GM19035 (cell line): ENCODE results near the gene NDFIP1.

ENCODE experiments used
- ATAC-seq: cut with Tn5 transposase; IDR thresholded peaks from one replicate; pipeline ENCODE4 v1.9.1; 2021; ENCODE audit not compliant: unreplicated experiment

NDFIP1 gene

GRCh38 chr5:142091012-142091411, 17.6 kb upstream of the NDFIP1 start:
- ATAC-seq = no peak

- ATAC-seq = no peak
Observed at GRCh38 chr5:142091922-142092321, 16.7 kb upstream of the NDFIP1 start.

DNA sequence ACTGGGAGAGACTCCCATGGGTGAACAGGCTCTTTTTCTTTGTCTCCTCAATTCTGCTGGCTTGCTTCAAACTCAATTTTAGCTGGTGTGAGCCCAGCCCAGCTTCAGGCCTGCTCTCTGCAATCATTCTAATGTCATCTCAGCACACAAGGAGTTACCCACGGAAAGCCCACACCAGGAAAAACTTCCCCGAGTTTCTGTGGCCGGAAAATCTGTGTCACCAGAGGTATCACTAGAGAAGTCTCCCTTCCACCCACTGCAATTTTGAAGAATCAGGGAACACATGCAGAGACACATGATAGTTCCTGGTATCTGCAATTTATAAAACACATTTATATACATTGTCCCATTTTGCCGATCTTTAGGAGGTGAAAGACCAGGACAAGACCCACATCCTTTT, 13.5 kb upstream of the NDFIP1 start:
- no peak for ATAC-seq

DNA sequence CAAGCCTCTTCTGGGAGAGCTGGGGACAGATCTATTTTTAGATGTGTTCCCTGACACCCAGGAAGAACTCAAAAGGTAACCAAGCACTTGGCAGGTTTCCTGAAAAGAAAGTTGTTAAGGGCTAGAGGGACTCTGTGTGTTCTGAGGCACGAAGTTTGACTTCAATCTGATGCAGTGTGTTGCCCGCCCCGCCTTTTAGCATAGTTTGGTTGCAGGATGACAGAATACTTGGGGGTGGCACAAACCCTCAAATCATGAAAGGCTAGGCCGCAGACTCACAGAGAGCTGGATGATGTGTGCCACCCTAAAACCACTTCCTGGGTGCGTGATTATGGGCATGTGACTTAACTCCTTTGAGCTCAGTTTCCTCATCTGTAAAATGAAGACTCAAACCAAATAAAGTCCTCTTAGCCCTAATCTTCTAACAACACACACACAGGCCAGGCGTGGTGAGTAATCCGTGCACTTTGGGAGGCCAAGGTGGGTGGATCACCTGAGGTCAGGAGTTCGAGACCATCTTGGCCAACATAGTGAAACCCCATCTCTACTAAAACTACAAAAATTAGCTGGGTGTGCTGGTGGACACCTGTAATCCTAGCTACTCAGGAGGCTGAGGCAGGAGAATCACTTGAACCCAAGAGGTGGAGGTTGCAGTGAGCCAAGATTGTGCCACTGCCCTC, 12.8 kb upstream of the NDFIP1 start:
- ATAC-seq = no peak

GRCh38 chr5:142096382-142096781, 12.2 kb upstream of the NDFIP1 start:
- no peak for ATAC-seq

GRCh38 chr5:142097681-142098080, 10.9 kb upstream of the NDFIP1 start:
- no peak for ATAC-seq

DNA sequence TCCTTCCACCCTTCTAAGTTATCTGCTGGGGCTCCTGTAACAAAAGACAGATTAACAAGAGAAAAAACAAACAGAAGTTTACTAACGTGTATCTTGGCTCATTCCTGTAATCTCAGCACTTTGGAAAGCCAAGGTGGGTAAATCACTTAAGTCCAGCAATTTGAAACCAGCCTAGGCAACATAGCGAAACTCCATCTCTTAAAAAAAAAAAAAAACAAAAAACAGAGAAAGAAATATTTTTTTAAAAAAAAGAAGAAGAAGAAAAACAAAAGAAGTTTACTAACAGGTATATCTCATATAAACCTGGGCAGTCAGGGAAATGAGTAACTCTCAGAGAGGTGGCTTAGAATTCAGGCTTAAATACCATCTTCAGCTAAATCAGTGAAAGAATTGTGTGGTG, 10.3 kb upstream of the NDFIP1 start:
- no peak for ATAC-seq

- no peak for ATAC-seq
Observed at GRCh38 chr5:142098931-142099330, 9.6 kb upstream of the NDFIP1 start.

DNA sequence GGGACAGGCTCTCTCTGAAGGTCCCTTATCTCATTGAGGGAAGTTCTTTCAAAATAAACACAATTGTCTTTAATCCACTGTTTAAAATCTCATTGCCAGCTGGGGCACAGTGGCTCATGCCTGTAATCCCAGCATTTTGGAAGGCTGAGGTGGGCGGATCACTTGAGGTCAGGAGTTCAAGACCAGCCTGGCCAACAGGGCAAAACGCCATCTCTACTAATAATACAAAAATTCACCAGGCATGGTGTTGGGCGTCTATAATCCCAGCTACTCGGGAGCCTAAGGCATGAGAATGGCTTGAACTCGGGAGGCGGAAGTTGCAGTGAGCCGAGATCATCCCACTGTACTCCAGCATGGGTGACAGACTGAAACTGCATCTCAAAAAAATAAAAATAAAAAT, 8.3 kb upstream of the NDFIP1 start:
- no peak for ATAC-seq

- no peak for ATAC-seq
Observed at GRCh38 chr5:142102980-142103740, 5.4 kb upstream of the NDFIP1 start.

GRCh38 chr5:142104491-142104890, 4.1 kb upstream of the NDFIP1 start:
- no peak for ATAC-seq

DNA sequence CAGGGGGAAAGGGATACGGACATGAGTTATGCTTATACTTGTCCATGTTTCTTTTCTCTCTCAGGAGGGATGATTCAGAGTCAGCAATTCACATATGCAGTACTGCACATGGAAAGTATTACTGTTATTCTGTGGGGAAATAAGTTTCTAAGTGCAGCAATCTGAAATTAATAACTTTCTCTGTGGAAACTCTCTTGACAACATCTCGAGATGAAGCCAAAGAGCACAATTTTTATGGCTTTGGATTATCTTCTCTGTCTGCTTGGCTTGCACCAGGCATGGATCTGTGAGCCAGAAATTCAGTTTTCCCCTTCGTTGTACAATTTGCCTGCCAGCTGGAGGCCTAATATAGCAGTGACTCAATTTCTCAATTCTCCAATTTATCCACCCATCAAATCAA, 2.5 kb upstream of the NDFIP1 start:
- no peak for ATAC-seq

DNA sequence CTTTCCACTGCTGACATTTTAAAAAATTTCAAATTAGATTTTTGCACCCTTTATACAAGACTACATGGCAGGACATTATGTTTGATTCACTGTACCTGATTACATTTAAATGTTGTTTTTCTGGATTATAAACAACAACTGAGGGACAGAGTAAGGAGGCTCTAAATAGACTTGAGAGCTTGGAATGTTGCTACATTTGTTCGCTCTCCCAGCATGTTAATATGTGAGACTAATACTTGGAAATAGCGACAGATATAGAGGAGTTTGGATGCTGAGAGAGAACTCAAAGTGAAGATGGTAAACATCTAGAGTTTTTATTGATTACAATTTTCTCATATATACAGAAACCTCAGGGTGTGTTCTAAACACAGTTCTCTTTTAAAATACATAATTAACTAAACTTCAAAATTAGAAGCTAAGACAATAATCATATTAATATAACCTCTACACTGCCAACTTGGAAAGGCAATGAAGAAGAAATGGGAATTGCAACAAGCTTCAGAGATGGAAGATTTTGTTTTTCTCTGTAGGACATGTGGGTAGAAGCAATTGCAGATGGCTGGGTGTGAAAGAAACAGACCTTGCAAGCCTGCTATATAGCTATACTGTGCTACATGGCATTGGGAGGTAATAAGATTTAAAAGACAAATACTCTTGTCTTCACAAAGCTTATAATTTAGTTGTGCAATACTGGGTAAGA, 1.4 kb upstream of the NDFIP1 start:
- no peak for ATAC-seq

- ATAC-seq = no peak
Observed at GRCh38 chr5:142107736-142108431, 695 bp upstream of the NDFIP1 start.

DNA sequence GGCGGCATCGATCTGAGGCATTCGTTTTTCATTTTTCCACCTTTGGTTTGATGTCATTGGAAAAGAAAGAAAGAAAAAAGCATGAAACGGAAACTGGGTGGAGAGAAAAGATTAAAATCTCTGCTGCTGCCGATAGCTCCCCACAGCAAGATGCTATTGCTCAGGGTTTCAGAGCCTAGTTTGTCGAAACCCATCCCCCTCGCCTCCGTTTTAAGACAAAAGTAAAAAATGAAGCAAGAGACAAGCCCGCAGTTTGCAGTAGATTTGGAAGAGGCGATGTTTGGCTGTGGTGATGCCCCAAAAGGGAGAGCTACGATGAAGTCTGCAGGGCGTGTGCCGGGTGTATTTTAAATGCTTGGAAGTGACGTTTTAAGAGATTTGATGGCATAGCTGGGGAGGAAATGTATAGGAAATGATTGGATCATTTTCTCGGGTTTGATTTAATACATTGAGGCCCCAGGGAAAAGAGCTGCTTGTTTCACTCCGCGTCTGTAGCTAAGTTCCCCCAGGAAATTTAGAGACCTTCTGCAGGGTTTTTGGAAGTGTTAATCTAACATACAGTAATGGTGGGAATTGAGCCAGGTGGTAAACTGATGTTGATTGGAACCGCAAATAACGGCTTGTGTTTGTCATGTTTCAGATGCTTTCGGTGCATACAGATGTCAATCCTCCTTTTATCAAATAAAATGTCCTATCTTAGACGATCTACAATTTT, 909 bp downstream of the NDFIP1 start:
- no peak for ATAC-seq

DNA sequence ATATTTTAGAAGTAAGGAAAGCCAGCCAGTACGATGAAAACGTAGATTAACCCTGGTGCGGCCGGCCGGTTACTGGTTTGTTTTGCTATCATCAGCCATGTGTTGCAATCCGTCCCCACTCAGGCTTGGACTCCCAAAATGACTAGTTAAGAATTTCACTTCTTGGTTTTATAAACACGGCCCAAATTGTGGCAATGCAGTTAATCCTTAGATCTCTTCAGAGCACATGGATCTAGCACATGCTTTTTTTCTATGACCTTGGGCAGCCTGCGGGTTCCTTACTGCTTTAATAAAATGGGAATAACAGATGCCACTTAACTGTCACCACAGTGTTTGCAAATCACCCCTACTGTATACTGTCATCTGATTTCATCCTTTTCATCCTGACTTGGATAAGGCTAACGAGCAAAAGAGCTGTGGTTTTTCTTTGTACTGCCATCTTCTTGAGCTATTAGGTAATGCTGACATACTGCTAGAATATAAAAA, 1.5 kb downstream of the NDFIP1 start:
- ATAC-seq = peak; percentile 25

DNA sequence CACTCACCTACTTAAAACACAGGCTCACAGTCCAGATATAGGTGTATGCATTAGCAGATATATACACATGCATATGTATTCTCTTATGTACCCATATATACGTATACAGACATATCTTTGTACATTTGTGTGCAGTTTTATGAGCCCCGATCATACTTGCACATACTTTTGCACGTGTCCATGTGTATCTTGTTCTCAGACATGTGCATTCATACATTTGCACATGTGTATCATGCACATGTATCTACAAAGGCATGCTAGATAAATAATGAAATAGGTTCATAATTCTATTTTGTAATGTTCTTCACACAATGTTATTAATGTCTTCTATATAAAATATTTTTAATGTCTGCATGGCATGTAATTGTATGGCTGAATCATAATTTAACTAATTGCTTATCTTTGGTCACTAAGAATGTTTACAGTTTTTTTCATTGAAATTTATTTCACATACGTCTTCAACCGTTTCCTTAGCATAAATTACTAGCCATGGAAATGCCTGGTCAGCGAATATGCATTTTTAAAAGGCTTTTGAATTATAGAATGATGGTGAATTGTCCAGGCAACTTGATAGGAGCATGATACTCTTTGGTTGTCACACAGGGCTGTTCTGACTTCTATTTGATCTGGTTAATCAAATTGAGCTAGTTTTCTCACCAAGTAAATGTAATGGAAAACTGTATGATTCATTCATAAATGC, 2.6 kb downstream of the NDFIP1 start:
- no peak for ATAC-seq

- no peak for ATAC-seq
Observed at GRCh38 chr5:142114687-142115086, 6.1 kb downstream of the NDFIP1 start.

- ATAC-seq = no peak
Observed at GRCh38 chr5:142115937-142116614, 7.5 kb downstream of the NDFIP1 start.
